GM12878 (cell line): ENCODE results near the gene AGPAT2. TPM values are rescaled to one million over a fixed set of nuclear protein-coding genes. Genes with fewer than 3 reads are reported as not detected.

Experiments used
- ATAC-seq: fragments of 200-7000 bp; cut with Tn5 transposase; 3 replicates; pipeline ENCODE4 v1.9.1; 2020; ENCODE audit warnings: mild to moderate bottlenecking, moderate library complexity
- BruUV-seq: library from RNA; stranded (reverse); fragments of 400-500 nt; replicated peaks from 2 replicates; lab custom pipeline; 2021; lab: Mats Ljungman, UMichigan
- CTCF ChIA-PET: fragments of 300-600 bp; sonication (Branson Sonifier 250); formaldehyde crosslinking; extraction: SDS; loops from one replicate; lab custom pipeline; 2021; ENCODE audit warnings: inconsistent platforms; lab: Yijun Ruan, JAX
- POLR2A ChIA-PET: fragments of 350-600 bp; formaldehyde crosslinking; extraction: SDS; loops from one replicate; lab custom pipeline; 2021; ENCODE audit warnings: inconsistent platforms; lab: Charles Lee
- RAD21 ChIA-PET: fragments of 300-600 bp; sonication (Branson Sonifier 250); formaldehyde crosslinking; loops from one replicate; lab custom pipeline; 2023; ENCODE audit warnings: antibody characterized with exemption; ENCODE audit not compliant: unreplicated experiment; lab: Charles Lee
- SMC1A ChIA-PET: fragments of 300-600 bp; sonication (Branson Sonifier 250); formaldehyde crosslinking; loops from one replicate; lab custom pipeline; 2023; ENCODE audit not compliant: unreplicated experiment, uncharacterized antibody; lab: Charles Lee
- DNase-seq: peaks from one replicate; pipeline ENCODE4 v3.0.0-alpha.2; 2011; ENCODE audit warnings: low read depth, low spot score
- FAIRE-seq: peaks from 3 replicates; lab custom pipeline; 2011; peaks lifted over from hg19 to GRCh38; lab: Jason Lieb, UNC
- H2AFZ ChIP-seq: 2 replicates; pipeline ENCODE4 v1.6.0; 2011; ENCODE audit warnings: low read depth, low read length, control low read depth; ENCODE audit not compliant: control insufficient read depth
- H3K27ac ChIP-seq: 2 replicates; pipeline ENCODE4 v1.5.1; 2011; ENCODE audit warnings: control low read depth; ENCODE audit not compliant: control insufficient read depth, insufficient read depth
- H3K27me3 ChIP-seq, 2 experiments: replicated peaks in 1 of 2; 2 replicates each; pipeline versions ENCODE4 v1.6.0 to v1.6.1; 2011; ENCODE audit warnings: low read length in 1 of 2; ENCODE audit not compliant: control insufficient read depth in 2 of 2, insufficient read depth in 2 of 2
- H3K36me3 ChIP-seq, 2 experiments: 2 replicates each; pipeline ENCODE4 v1.5.1; 2011; ENCODE audit warnings: low read length in 1 of 2; ENCODE audit not compliant: control insufficient read depth in 2 of 2, insufficient read depth in 2 of 2
- H3K4me1 ChIP-seq: 2 replicates; pipeline ENCODE4 v1.6.1; 2011; ENCODE audit warnings: mild to moderate bottlenecking, low read length, moderate library complexity, mixed read lengths; ENCODE audit not compliant: control insufficient read depth, insufficient read depth
- H3K4me2 ChIP-seq: 2 replicates; pipeline ENCODE4 v1.6.0; 2011; ENCODE audit warnings: control low read depth; ENCODE audit not compliant: control insufficient read depth, insufficient read depth
- H3K4me3 ChIP-seq: fragments of 200-600 bp; sonication (generic); 2 replicates; pipeline ENCODE4 v1.5.1; 2016
- H3K79me2 ChIP-seq: 2 replicates; pipeline ENCODE4 v1.6.0; 2011; ENCODE audit warnings: low read length; ENCODE audit not compliant: control insufficient read depth, insufficient read depth
- H3K9ac ChIP-seq: 2 replicates; pipeline ENCODE4 v1.8.0; 2011; ENCODE audit warnings: low read length, control low read depth, mixed read lengths; ENCODE audit not compliant: control insufficient read depth, insufficient read depth
- H3K9me3 ChIP-seq: replicated peaks from 3 replicates; pipeline ENCODE4 v1.5.1; 2011; ENCODE audit warnings: mild to moderate bottlenecking, low read length; ENCODE audit not compliant: control insufficient read depth, insufficient read depth
- H4K20me1 ChIP-seq: 2 replicates; pipeline ENCODE4 v1.6.0; 2011; ENCODE audit not compliant: control insufficient read depth, insufficient read depth
- BMI1 ChIP-seq: fragments of 450-650 bp; IDR thresholded peaks from 2 replicates; pipeline ENCODE4 v1.6.1; 2016; ENCODE audit warnings: mild to moderate bottlenecking, moderate library complexity, borderline replicate concordance
- CREM ChIP-seq: IDR thresholded peaks from 2 replicates; pipeline ENCODE4 v1.6.1; 2014; ENCODE audit warnings: antibody characterized with exemption, low read depth
- FOS ChIP-seq: IDR thresholded peaks from 3 replicates; pipeline ENCODE4 v1.6.1; 2011; ENCODE audit warnings: borderline replicate concordance; ENCODE audit not compliant: insufficient read length; ENCODE audit errors: extremely low read depth
- IKZF1 ChIP-seq: fragments of 450-650 bp; conservative IDR thresholded peaks from 2 replicates; pipeline ENCODE4 v1.6.1; 2017; ENCODE audit warnings: antibody characterized with exemption, mild to moderate bottlenecking
- KAT2A ChIP-seq: conservative IDR thresholded peaks from 2 replicates; pipeline ENCODE4 v1.6.1; 2011; ENCODE audit warnings: low read depth, low read length; ENCODE audit not compliant: control insufficient read depth
- KLF5 ChIP-seq: fragments of 450-650 bp; IDR thresholded peaks from 2 replicates; pipeline ENCODE4 v1.6.1; 2014; ENCODE audit warnings: mild to moderate bottlenecking; ENCODE audit not compliant: partially characterized antibody
- PAX5 ChIP-seq: IDR thresholded peaks from 2 replicates; pipeline ENCODE4 v1.6.1; 2011; ENCODE audit warnings: low read depth, low read length, borderline replicate concordance
- SRF ChIP-seq, 2 experiments: IDR thresholded peaks; 2 replicates each; pipeline ENCODE4 v1.6.1; 2011; ENCODE audit warnings: low read depth in 2 of 2, low read length in 2 of 2, mild to moderate bottlenecking in 1 of 2, moderate library complexity in 1 of 2
- ZNF217 ChIP-seq: fragments of 450-650 bp; IDR thresholded peaks from 2 replicates; pipeline ENCODE4 v1.6.1; 2017; ENCODE audit warnings: antibody characterized with exemption, mild to moderate bottlenecking
- WGBS: methylation state at CpG from one replicate; pipeline ENCODE4 v1.1.6; 2016; ENCODE audit warnings: low lambda C conversion rate; ENCODE audit not compliant: insufficient replicate concordance, insufficient coverage; ENCODE audit errors: missing lambda C conversion rate; 5-methylcytosine and 5-hydroxymethylcytosine counted together
- in situ Hi-C: fragments of 300-500 bp; cut with MboI; formaldehyde crosslinking; loops from 9 replicates; pipeline ENCODE4 v1.14.3; 2018; ENCODE audit warnings: mixed read lengths
- intact Hi-C: fragments of 100-400 bp; cut with micrococcal nuclease; formaldehyde crosslinking; loops from one replicate; pipeline ENCODE4 v1.14.2; 2022; ENCODE audit not compliant: unreplicated experiment
- polyA plus RNA-seq, 11 experiments: library from polyadenylated mRNA; depleted of rRNA in 4 of 11; unstranded in 6 of 11; stranded (reverse) in 5 of 11; fragments of >200 nt; fragmentation: Nextera tagmentation in 4 of 11; fragmentation: Illumina TruSeq in 1 of 11; extraction: Ambion mirVana in 4 of 11; extraction: Trizol in 1 of 11; gene quantifications; 1 replicate in 1 of 11; 2 replicates in 10 of 11; pipeline versions ENCODE4 v1.2.1 to v1.2.3, GENCODE V29; 2011 to 2016; ENCODE audit warnings: inconsistent platforms in 2 of 11, missing spikeins in 2 of 11, low read depth in 1 of 11
- total RNA-seq, 4 experiments: library from RNA; depleted of rRNA in 3 of 4; stranded (reverse); fragments of >200 nt in 3 of 4; fragmentation: Illumina TruSeq in 1 of 4; extraction: Trizol in 1 of 4; gene quantifications; 2 replicates each; pipeline versions ENCODE4 v1.2.1 to v1.2.3, GENCODE V29; 2013 to 2021
- TF ChIP-seq, protein P1 (sequence below): fragments of 450-650 bp; IDR thresholded peaks from 2 replicates; pipeline ENCODE4 v1.6.1; 2017; ENCODE audit warnings: borderline replicate concordance
- TF ChIP-seq, protein P2 (sequence below): IDR thresholded peaks from 2 replicates; pipeline ENCODE4 v1.6.1; 2012; ENCODE audit warnings: low read depth, low read length, improper control_type of control experiment
- TF ChIP-seq, protein P3 (sequence below): IDR thresholded peaks from 2 replicates; pipeline ENCODE4 v1.6.1; 2012; ENCODE audit warnings: low read depth, low read length, improper control_type of control experiment

The AGPAT2 gene
- total and polyA plus RNA-seq, 10 of the 15 experiments (the other 5 are each of a cell fraction or from before 2014, with no cell fraction given): 0.10 to 28.5 (median 18.2) TPM

DNA sequence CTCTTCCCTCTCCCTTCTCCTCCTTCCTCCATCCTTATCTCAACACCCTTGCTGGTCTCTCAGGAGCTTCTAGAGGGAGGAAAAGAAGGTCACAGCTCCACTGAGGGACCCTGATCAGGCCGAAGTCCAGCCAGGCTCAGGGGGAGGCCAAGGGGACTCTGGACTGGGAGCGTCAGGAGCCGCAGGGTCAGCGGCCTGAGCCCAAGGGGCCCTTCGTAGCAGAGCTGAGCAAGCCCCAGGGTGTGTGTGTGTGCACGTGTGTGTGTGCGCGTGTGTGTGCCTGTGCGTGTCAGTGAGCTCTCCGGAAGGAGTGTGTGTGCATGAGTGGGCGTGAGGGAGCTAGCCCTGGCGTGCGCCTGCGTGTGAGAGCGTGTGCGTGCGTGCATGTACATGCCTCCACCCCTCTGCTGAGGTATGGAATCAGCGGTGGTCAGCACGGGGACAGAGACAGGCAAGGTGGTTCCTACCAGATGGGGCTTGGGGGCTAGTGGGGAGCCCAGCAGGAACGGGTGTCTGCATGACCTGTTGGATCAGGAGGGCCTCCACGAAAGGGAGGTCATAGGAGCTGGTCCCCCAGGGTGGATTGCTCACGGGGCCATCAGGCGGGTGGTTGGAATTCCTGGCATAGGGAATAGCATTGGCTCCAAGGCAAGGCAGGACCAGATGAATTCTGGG is 10.0 kb upstream of the AGPAT2 start:
- no peaks in the 10 kb centered on the region for H4K20me1 ChIP-seq
- TF ChIP-seq CREM: no peak
- no peak for TF ChIP-seq ZNF217
- TF ChIP-seq SRF (IDR thresholded peaks at IDR 0.05; ENCODE audit: low read depth in 2 of 2, low read length in 2 of 2): no peak
- no peak for TF ChIP-seq FOS
- TF ChIP-seq, all 136 proteins: peak for 0
- ChIA-PET CTCF (interaction anchor here (0.8 to 1.2 kb wide), 2 partner anchors 9 to 34 kb away, joined by 3 read pairs; no protein-coding TSS in a partner anchor), POLR2A (no interaction called here), RAD21 (interaction anchor here (1.2 kb wide), 1 partner anchor 44 kb away, joined by 3 read pairs; no protein-coding TSS in a partner anchor), SMC1A (no interaction called here)
- FAIRE-seq: no peak
- Histone ChIP-seq H3K36me3 (no peaks in the 10 kb centered on the region), H2AFZ (no peak overlapping the region), H3K9ac (no peak overlapping the region), H3K4me3 (no peak overlapping the region), H3K9me3 (no peaks in the 10 kb centered on the region), H3K27ac (no peak overlapping the region), H3K4me1 (peaks cover 20% of the 10 kb centered on the region), H3K79me2 (no peaks in the 10 kb centered on the region), H3K27me3 (no peaks in the 10 kb centered on the region), H3K4me2 (no peak overlapping the region)
- intact Hi-C loops: no loop called here
- in situ Hi-C loops: no loop called here
- no peak for ATAC-seq
- no peak for DNase-seq
- 76% methylated on average over 23 of the region's 23 CpGs for WGBS
- BruUV-seq: no TSS peak

DNA sequence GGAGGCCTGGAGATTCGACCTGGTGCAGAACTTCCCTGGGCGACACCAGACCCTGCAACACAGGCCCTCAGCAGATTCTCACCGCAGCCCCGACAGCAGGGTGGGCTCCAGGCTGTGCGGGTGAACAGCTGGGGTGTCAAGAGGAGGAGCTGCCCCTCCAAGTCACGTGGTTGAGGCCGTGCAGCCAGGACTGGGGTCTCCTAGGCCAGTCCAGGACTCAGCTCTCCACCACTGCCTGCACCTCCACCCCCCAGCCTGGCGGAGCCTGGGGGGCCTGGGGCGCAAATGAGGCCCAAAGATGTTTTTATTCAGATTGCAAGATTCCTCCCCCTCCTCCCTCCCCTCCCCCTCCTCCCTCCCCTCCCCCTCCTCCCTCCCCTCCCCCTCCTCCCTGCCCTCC is 9.2 kb upstream of the AGPAT2 start:
- ChIA-PET CTCF (interaction anchor here (1.9 kb wide), 1 partner anchor 30 kb away, joined by 4 read pairs; no protein-coding TSS in a partner anchor), RAD21 (no interaction called here), POLR2A (no interaction called here), SMC1A (no interaction called here)
- H3K79me2 ChIP-seq: no peaks in the 10 kb centered on the region
- peaks cover 17% of the 10 kb centered on the region for H3K4me1 ChIP-seq
- H4K20me1 ChIP-seq: no peaks in the 10 kb centered on the region
- H3K36me3 ChIP-seq: no peaks in the 10 kb centered on the region
- 33% methylated on average over 9 of the region's 9 CpGs for WGBS
- ATAC-seq: no peak
- H3K9ac ChIP-seq: no peak overlapping the region
- H3K9me3 ChIP-seq: no peaks in the 10 kb centered on the region
- H3K4me2 ChIP-seq: no peak overlapping the region
- BruUV-seq: no TSS peak
- FAIRE-seq: no peak
- H3K27ac ChIP-seq: no peak overlapping the region
- no peak overlapping the region for H2AFZ ChIP-seq
- H3K4me3 ChIP-seq: no peak overlapping the region
- in situ Hi-C loops: no loop called here
- no peak for DNase-seq
- no peaks in the 10 kb centered on the region for H3K27me3 ChIP-seq
- intact Hi-C loops: no loop called here
- TF ChIP-seq, protein P1, sequence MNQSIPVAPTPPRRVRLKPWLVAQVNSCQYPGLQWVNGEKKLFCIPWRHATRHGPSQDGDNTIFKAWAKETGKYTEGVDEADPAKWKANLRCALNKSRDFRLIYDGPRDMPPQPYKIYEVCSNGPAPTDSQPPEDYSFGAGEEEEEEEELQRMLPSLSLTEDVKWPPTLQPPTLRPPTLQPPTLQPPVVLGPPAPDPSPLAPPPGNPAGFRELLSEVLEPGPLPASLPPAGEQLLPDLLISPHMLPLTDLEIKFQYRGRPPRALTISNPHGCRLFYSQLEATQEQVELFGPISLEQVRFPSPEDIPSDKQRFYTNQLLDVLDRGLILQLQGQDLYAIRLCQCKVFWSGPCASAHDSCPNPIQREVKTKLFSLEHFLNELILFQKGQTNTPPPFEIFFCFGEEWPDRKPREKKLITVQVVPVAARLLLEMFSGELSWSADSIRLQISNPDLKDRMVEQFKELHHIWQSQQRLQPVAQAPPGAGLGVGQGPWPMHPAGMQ: no peak
- TF ChIP-seq KAT2A (no peak), KLF5 (no peak), FOS (no peak), IKZF1 (no peak), PAX5 (no peak), BMI1 (no peak)
- TF ChIP-seq, protein P2, sequence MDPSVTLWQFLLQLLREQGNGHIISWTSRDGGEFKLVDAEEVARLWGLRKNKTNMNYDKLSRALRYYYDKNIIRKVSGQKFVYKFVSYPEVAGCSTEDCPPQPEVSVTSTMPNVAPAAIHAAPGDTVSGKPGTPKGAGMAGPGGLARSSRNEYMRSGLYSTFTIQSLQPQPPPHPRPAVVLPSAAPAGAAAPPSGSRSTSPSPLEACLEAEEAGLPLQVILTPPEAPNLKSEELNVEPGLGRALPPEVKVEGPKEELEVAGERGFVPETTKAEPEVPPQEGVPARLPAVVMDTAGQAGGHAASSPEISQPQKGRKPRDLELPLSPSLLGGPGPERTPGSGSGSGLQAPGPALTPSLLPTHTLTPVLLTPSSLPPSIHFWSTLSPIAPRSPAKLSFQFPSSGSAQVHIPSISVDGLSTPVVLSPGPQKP: no peak
- TF ChIP-seq, protein P3, sequence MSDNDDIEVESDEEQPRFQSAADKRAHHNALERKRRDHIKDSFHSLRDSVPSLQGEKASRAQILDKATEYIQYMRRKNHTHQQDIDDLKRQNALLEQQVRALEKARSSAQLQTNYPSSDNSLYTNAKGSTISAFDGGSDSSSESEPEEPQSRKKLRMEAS: no peak
